IPS-NIHi7 (cell line): ENCODE measurements around the gene DLX6.

ENCODE experiments used
- DNase-seq: peaks from one replicate; pipeline ENCODE4 v3.0.0; 2012; ENCODE audit warnings: mixed read lengths; ENCODE audit errors: extremely low spot score

The DLX6 gene

DNA sequence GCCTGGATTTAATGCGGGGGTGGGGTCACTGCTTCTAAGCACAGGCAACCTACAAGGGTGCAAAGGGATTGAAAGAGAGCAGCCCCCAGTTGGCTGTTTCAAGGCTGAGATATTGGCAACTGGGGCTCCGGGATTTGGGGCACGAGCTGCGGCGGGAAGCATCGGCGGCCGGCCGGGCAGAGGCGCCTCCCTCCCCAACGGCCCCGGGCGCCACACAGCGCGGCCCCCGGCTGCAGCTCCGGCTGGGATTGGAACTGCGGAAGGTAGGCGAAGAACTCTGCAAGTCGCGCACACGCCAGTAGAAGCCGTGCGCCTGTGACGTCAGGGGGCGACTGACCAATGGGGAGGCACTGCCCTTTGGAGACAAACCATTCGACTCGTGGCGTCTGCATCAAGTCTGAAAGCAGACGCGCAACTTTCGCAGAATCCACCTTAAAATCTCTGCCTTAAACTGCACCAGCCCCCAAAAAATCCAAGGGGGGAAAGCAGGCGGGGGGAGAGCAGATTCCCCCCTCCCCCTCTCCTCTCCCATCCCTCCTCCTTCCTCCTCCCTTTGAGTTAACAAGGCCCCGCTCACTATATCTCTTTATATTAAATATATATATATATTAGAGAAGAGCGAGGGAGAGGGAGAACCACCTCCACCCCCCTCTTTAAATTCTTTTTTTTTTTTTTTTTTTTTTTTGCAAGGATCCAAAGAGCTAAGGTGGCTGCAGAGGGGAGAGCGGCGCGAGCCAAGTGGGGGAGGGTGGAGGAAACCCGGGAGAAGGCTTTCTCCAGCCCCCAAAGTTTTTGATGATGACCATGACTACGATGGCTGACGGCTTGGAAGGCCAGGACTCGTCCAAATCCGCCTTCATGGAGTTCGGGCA lies at the start of gene DLX6:
DLX6 (plus strand) TSS at position 371 of the 872 bp plus-strand sequence; CDS start at position 796, 425 bp downstream.
- peak; percentile 78 for DNase-seq

DNA sequence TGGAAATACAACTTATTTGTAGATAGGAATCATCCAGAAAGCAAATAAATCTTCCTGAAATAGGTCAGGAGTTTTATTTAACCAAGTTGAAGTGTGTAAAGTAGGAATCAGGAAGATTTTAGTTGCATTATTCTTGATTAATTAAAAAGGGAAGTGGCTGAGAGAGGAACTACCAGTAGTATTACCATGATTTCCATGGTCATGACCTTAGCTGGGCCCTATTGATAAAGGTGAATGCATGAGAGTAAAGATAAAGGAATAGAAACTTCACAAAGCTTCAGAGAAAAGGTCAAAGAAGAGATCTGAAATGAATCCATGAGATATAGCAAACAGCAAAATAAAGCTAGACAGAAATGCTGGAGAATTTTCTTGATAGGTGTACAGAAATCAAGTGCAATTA lies 46.2 kb upstream of the DLX6 start:
- no peak for DNase-seq

DNA sequence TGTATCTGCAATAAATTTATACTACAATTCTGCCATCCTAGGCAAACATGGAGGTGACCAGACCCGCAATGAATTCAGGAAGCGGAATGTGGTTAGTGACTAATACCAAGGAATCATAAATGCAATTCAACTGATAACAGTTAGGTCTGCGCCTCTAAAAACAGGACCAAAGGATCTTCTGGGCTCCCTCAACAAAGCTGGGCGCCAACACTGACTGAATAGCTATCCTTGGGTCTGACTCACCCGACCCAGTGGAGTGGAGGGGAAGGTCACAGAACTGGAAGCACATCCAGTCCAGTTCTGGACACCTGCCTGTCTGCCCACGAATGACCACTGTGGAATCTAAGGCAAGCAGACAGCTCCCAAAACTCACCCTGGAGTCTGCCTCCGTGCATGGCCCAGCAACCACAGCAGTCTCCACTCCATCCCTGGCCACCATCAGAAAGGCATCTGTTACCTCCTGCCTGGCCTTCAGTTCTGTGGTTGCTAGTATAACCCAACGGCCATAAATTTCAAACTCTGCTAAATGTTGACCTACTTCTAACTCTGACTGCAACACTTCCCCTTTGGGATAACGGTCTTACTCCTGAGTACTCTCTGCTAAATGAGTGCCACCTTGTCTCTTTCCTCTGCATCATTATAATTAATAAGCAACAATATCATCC lies 43.0 kb upstream of the DLX6 start:
- DNase-seq = no peak

DNA sequence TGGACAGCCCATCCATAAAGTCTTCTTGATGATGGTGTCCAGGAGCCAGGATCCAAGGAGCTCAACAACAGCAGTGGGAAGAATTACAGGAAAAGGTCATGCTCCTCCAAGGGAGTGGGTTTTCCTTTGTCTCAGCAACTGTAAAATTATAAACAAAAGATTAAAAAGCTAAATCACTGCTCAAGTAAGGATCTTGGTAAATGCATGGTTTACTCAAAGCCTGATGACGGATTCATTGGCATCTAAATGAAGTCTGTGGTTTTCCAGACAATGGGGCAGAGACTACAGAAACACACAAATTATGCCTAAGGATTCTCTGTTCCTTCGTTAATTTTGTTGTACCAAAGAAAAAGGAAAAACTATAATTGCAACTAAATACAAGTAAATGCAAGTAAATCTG lies 36.4 kb upstream of the DLX6 start:
- no peak for DNase-seq

DNA sequence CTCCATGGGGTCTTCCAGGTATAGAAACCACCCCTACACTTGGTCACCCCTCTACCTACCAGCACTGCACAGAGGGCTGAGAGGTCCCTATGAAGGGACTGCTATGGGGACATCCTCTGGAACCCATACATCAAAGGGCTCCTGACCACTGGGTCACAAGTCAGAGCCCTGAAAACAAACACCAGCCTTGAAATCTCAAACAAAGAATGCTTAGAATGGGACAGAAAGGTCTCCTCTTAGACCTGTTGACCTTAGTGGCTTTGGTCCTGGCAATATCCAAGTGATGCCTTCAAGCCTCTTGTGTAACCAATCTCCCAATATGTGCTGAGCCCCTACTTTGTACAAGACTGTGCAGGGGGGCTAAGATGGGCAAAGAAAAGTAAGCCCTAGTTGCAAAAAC lies 34.6 kb upstream of the DLX6 start:
- DNase-seq = no peak

- DNase-seq = no peak
Observed at GRCh38 chr7:96973986-96974385, 31.4 kb upstream of the DLX6 start.

GRCh38 chr7:96976106-96976505 lies 29.2 kb upstream of the DLX6 start:
- no peak for DNase-seq

- no peak for DNase-seq
Observed at GRCh38 chr7:96977445-96977844, 27.9 kb upstream of the DLX6 start.

DNA sequence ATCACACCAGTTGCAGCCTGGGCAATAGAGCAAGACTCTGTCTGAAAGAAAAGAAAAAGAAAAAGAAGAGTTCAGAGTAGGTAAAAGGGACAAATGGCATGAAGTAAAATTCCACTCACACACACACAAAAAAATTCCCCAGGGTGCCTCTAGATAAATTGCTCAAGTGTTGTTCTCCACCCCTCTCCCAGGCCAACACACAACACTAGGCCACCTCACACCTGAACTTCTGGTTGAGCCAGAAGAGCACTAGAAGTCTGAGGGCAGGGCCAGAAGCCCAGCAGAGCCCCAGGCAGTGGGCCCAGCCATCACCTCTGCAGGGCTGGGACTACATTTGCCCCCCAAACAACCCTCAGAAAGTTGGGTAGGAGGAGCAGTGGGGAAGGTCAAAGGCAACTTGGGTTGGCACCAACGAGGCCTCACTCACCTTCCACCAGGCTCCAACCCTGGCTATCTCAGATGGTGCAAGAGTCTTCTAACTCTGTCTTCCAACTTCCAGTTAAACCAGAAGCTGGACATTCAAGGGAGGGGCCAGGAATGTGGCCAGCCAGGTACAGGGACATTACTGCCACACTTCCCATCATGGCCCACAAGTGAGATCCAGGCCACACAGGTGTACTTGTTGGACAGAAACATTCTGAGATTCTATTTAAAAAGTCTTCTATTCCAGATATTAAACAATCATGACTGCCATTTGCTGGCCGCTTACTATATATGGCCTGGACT lies 25.6 kb upstream of the DLX6 start:
- DNase-seq = no peak

- no peak for DNase-seq
Observed at GRCh38 chr7:96982586-96982985, 22.8 kb upstream of the DLX6 start.

DNA sequence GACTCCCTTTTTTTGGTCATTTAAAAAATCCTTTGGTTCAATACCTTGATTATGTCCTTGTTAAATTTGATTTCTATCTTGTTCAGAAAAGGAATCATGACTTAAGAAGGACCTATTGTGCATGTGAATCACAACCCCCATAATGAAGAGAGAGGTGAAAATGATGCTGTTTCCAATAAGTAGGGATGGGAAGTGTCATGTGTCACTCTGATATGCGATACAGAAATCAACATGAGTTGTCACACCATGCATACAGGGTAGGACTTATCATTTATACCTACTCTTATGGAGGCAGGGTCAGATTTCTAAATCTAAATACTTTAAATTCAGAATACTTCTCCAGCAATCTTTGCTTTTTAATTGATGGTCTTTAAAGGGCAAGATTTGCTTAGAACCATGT lies 19.4 kb upstream of the DLX6 start:
- DNase-seq = no peak

- no peak for DNase-seq
Observed at GRCh38 chr7:96986901-96987300, 18.5 kb upstream of the DLX6 start.

GRCh38 chr7:96987719-96988118 lies 17.6 kb upstream of the DLX6 start:
- DNase-seq = no peak

DNA sequence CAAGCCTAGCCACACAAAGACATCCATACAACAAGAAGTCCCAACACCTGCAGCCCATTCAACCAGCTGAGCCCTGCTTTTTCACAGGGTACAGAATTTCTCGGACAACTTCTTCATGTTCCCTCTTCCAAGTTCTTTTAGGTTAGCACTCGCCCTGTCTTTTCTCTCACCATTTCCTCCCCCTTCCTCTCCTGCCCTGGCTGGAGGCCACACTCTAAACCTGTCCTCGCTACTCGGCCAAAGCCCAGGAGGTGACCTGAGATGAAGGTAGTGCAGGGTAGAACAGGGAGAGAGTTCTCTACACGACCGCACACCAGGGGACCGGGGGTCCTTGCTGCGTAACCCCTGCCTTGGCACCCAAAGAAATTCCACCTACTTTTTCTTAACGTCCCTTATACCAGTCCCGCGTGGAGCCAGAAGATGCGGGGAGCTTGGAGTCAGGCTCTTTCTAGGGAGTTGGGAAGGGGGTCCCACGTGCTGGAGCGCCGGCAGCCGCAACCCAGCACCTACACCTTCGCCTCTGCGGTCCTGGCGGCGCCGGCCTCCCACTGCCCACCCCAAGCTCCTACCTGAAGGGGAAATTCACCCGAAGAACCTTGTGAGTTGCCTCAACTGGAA lies 16.0 kb upstream of the DLX6 start:
- peak; percentile 30 for DNase-seq

DNA sequence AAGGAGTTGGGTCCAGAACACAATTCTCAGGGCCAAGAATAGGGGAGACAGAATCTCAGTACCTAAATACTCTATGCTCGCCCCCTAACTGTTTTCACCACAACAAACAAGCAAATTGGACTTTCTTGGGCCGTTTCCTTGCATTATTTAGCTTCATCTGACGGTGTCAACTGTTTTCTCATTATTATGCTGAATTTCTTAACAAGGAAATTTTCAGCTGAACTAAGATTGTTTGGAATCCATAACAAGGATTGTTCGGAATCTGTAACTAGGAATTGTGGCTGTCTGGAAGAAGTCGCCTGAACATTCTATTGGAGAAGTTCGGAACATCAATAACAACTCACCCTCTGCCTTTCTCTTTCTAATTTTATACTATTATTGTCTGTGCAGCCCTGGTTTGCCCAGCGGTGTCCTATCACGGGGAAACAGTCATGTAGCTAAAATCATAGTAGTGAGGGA lies 15.5 kb upstream of the DLX6 start:
- no peak for DNase-seq

GRCh38 chr7:96991546-96992191 lies 13.7 kb upstream of the DLX6 start:
- no peak for DNase-seq

DNA sequence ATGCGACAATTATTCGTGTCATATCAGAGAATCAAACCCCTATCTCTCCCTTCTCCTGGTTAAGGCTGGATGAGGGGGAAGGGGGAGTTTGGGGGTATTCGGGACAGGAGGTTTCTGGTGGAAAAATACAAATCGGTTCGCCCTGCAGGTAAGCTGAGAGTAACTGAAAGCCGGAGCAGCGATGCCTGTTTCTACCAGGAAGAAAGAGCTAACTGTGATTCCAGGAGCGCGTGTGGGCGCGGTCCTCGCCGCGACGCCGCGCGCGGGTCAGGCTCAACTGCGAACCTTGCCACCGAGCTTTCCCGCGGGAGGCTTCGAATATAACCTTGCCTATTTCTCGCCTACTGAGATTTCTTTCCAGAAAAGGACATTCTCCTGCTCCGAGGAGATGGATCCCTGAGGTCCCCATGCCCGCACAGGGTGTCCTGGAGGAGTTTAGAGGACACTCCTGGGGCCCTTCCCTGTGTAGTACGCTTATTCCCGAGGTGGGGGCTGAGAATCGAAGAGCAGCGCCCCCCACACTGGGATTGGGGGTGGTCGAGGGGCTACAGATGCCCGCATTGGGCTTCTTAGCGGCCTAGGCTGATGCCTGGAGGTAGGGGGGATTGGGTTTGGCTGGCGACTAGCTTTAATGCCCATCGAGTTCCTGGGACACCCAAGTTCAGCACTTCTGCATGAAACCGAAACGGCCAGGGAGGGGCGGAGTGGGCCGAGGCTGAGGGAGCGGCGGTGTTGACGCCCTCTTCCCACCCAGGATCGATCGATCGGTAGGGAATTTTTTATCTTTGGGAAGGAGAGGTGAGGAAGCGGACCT lies 13.0 kb upstream of the DLX6 start:
- no peak for DNase-seq

DNA sequence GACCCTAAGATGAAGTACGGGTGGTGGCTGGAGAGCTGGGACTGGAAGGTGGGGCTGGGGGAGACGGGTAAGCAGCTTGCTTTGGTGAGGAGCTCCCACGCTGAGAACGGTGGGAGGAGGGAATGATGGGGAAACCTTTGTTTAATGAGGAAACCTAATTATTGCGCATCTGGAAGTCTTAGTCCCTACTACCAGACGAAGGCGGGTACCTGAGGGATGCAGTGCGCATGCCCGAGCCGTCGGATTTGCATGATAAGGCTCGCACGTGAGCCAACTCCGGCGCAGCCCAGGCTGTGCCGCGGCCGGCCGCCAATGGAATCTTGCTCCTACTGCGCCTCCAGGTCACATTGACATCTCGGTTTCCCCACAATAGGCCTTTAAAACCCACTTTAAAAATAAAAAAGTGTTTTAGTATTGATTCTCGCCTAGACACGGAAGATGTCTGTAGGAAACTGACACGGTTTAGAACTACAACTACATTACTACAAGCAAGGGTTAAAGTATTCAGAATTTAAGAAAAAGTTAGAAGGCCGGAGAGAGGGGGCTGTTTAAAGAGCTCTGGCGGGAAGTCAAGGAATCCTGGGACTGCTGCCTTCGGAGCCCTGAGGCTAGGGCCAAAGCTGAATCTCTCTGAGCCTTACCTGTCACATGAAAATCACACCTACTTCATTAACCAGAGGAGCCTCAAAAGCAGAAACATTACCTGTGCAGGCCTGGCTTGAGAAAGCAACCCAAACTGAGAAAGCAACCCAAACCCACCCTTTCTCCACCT lies 12.1 kb upstream of the DLX6 start:
- peak; percentile 77 for DNase-seq

DNA sequence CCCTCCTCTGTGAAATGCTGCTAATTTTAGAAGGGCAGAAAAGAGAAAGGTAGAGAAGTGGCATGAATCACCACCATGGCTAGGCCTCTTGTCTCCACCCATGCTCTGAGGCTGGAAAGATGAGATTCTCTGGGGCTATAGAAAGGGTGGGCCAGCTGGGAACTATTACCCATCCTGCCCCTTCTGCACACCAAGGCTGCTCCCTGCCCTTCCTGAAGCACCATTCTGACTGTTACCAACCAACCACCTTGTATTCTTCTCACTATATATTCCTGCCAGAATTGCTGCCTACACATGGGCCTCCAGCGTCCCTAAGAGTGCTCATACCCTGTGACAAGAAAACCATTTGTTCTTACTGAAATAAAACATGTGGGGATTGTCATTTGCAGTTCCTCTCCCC lies 11.4 kb upstream of the DLX6 start:
- DNase-seq = no peak
